PC-9 (cell line): ENCODE results near the gene FAM110C.

ENCODE experiments used
- CTCF ChIP-seq: fragments of 200-600 bp; sonication (generic); conservative IDR thresholded peaks from 2 replicates; pipeline ENCODE4 v1.6.1; 2017; ENCODE audit warnings: mixed run types, antibody characterized with exemption, mild to moderate bottlenecking, moderate library complexity
- EZH2 ChIP-seq: fragments of 200-600 bp; sonication (generic); IDR thresholded peaks from 2 replicates; pipeline ENCODE4 v1.8.0; 2017; ENCODE audit warnings: antibody characterized with exemption, low read depth

- TF ChIP-seq CTCF (no peak), EZH2 (no peak)
Measured at GRCh38 chr2:40465-40864, 5.8 kb downstream of the FAM110C start.
